Stomach (tissue), 9 donors: ENCODE results near the gene TPH2. TPM values are rescaled to one million over a fixed set of nuclear protein-coding genes. Genes with fewer than 3 reads are reported as not detected.

Experiments
- DNase-seq, 2 donors: peaks; one replicate each; pipeline versions ENCODE4 v3.0.0 to v3.0.0-alpha.2; 2013 to 2019
- H3K27ac ChIP-seq, 5 donors: fragments of 200-600 bp in 4 of 5; sonication (generic) in 4 of 5; one replicate each; pipeline ENCODE4 v1.5.1; 2013 to 2019; ENCODE audit warnings: mild to moderate bottlenecking in 1 of 5, moderate library complexity in 1 of 5
- H3K27me3 ChIP-seq, 3 donors: fragments of 200-600 bp; sonication (generic); one replicate each; pipeline ENCODE4 v1.5.1; 2017 to 2019; ENCODE audit warnings: mixed run types in 1 of 3
- H3K36me3 ChIP-seq, 4 donors: fragments of 200-600 bp; sonication (generic); 1 replicate in 3 of 4; 2 replicates in 1 of 4; pipeline ENCODE4 v1.5.1; 2016 to 2019
- H3K4me1 ChIP-seq, 4 donors: fragments of 200-600 bp; sonication (generic); one replicate each; pipeline ENCODE4 v1.5.1; 2016 to 2019
- H3K4me3 ChIP-seq, 4 donors: fragments of 200-600 bp; sonication (generic) in 3 of 4; one replicate each; pipeline ENCODE4 v1.5.1; 2016 to 2019; ENCODE audit warnings: mild to moderate bottlenecking in 1 of 4
- H3K9me3 ChIP-seq, 4 donors: fragments of 200-600 bp; sonication (generic); one replicate each; pipeline ENCODE4 v1.5.1; 2016 to 2019
- EP300 ChIP-seq: sonication (generic); formaldehyde crosslinking; IDR thresholded peaks from one replicate; pipeline ENCODE4 v1.6.1; 2017; ENCODE audit warnings: antibody characterized with exemption
- POLR2A ChIP-seq, 4 donors: fragments of 450-650 bp; IDR thresholded peaks; one replicate each; pipeline ENCODE4 v1.6.1; 2016; ENCODE audit warnings: antibody characterized with exemption in 4 of 4, control low read depth in 2 of 4, mild to moderate bottlenecking in 1 of 4, moderate library complexity in 1 of 4
- POLR2AphosphoS5 ChIP-seq, 3 donors: sonication (generic); formaldehyde crosslinking; IDR thresholded peaks; one replicate each; pipeline ENCODE4 v1.6.1; 2016; ENCODE audit warnings: antibody characterized with exemption in 3 of 3
- WGBS, 5 donors: extraction: QIAGEN DNeasy Blood & Tissue Kit in 3 of 5; methylation state at CpG; one replicate each; pipeline versions ENCODE4 v1.1.5 to v1.1.7; 2013 to 2018; 5-methylcytosine and 5-hydroxymethylcytosine counted together
- intact Hi-C: fragments of 100-400 bp; cut with DNase I; formaldehyde crosslinking; loops from one replicate; pipeline ENCODE4 v1.15.1; 2023; ENCODE audit warnings: low total_unique reads
- polyA plus RNA-seq, 3 donors: library from polyadenylated mRNA; stranded (reverse); fragments of 200-250 nt; gene quantifications; one replicate each; pipeline ENCODE4 v1.2.3, GENCODE V29; 2013
- total RNA-seq, 5 donors: library from RNA; depleted of rRNA; stranded (reverse); fragments of >200 nt; gene quantifications; one replicate each; pipeline versions ENCODE4 v1.1.0 to v1.2.3, GENCODE V29; 2014 to 2016
- TF ChIP-seq, protein P1 (sequence below), 7 experiments: fragments of 450-650 bp in 4 of 7; fragments of 200-600 bp in 3 of 7; sonication (generic) in 3 of 7; IDR thresholded peaks; one replicate each; pipeline ENCODE4 v1.5.1; 2016 to 2019; ENCODE audit warnings: antibody characterized with exemption in 7 of 7, control low read depth in 2 of 7, mild to moderate bottlenecking in 1 of 7
- donor health status: healthy with polysubstance abuse.
- donor health status: Bipolar disorder and iron deficiency.
- donor health status: healthy.

TPH2 gene
- total and polyA plus RNA-seq, 8 donors: 0.37 TPM; not detected in 7

DNA sequence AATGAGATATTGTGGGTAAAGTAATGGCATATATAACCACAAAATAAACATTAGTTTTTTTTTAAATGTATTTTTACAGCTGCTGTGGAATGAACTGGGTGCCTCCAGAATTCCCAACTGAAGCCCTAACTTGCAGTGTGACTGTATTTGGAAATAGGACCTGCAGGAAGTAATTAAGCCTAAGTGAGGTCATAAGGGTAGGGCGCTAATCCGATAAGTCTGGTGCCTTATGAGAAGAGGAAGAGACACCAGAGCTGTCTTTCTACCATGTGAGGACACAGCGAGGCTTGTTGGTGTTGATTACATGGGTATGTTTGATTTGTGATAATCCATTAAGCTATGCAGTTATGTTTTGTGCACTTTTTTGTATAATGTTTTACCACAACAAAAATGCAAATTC, 136.8 kb downstream of the TPH2 start:
- DNase-seq: no peak
- WGBS, 5 donors: 54 to 71% (median 63%) methylated on average over 3 of the region's 3 CpGs
- peaks cover 0 to 13% (median 8%) of the 10 kb centered on the region in 4 donors for H3K9me3 ChIP-seq
- no peaks in the 10 kb centered on the region for H3K4me1 ChIP-seq
- no peaks in the 10 kb centered on the region for H3K36me3 ChIP-seq
- H3K27me3 ChIP-seq: no peaks in the 10 kb centered on the region
- TF ChIP-seq POLR2A (IDR thresholded peaks at IDR 0.05) (no peak), POLR2AphosphoS5 (IDR thresholded peaks at IDR 0.05) (no peak), EP300 (no peak)
- TF ChIP-seq, protein P1, sequence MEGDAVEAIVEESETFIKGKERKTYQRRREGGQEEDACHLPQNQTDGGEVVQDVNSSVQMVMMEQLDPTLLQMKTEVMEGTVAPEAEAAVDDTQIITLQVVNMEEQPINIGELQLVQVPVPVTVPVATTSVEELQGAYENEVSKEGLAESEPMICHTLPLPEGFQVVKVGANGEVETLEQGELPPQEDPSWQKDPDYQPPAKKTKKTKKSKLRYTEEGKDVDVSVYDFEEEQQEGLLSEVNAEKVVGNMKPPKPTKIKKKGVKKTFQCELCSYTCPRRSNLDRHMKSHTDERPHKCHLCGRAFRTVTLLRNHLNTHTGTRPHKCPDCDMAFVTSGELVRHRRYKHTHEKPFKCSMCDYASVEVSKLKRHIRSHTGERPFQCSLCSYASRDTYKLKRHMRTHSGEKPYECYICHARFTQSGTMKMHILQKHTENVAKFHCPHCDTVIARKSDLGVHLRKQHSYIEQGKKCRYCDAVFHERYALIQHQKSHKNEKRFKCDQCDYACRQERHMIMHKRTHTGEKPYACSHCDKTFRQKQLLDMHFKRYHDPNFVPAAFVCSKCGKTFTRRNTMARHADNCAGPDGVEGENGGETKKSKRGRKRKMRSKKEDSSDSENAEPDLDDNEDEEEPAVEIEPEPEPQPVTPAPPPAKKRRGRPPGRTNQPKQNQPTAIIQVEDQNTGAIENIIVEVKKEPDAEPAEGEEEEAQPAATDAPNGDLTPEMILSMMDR (IDR thresholded peaks at IDR 0.05): no peak
- no peak overlapping the region for H3K27ac ChIP-seq
- intact Hi-C loops: no loop called here
- no peak overlapping the region for H3K4me3 ChIP-seq

DNA sequence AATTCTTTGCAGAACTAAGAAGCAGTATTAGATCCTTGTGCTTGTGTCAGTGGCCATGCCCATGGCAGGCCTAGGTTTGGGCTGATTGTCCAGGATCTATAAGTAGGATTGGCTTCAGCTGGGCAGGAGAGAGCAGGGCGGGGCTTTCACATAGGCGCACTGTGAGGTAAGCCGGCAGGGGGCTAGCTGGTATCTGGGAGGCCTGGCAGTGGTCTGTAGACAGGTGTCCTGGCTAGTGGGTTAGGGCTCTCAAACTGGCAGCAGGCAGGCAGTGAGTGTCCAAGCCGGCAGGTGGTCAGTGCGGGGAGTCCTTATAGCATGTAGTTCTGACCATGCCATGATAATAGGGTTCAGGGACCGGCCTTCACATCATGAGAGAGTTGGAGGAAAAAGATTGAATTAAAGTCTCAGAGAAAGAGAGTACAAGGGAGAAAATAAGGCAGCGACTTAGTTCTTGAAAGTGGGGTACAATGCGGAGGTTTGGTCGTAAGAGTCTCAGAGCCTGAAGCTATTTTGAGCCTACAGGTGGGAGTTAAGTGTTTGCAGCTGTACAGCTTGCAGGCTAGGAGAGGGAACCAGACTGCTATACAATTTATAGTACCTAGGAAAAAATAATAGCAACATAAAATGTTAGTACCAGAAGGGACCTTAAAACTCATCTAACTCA, 137.4 kb downstream of the TPH2 start:
- no peak overlapping the region for H3K27ac ChIP-seq
- TF ChIP-seq, protein P1 (IDR thresholded peaks at IDR 0.05): no peak
- TF ChIP-seq EP300 (no peak), POLR2A (IDR thresholded peaks at IDR 0.05) (no peak), POLR2AphosphoS5 (IDR thresholded peaks at IDR 0.05) (no peak)
- peaks cover 0 to 7% (median 4%) of the 10 kb centered on the region in 4 donors for H3K9me3 ChIP-seq
- H3K4me1 ChIP-seq: no peaks in the 10 kb centered on the region
- 87 to 90% (median 89%) methylated on average over 9 of the region's 9 CpGs for WGBS, 5 donors
- H3K36me3 ChIP-seq: no peaks in the 10 kb centered on the region
- intact Hi-C loops: no loop called here
- no peak overlapping the region for H3K4me3 ChIP-seq
- no peak for DNase-seq
- H3K27me3 ChIP-seq: no peaks in the 10 kb centered on the region

DNA sequence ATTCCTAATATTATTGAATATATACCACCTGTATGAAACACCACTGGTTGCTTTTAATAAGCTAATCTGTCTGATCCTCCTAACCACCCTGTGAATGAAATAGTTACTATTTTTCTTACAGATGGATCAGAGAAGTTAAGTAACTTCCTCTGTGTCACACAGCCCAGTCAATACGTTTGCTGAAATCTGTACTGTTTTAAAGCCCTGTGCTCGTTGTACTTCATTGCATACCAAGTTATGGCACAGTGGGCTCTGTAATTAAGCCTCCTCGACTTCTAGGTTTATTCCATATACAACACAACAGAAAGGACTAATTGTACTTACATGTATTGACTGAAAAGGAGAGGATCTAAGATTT, 137.9 kb downstream of the TPH2 start:
- intact Hi-C loops: no loop called here
- 61 to 72% (median 64%) methylated on average over 3 of the region's 3 CpGs for WGBS, 5 donors
- Histone ChIP-seq H3K27ac (no peak overlapping the region), H3K9me3 (peaks cover 0 to 2% (median 0%) of the 10 kb centered on the region in 4 donors), H3K27me3 (no peaks in the 10 kb centered on the region), H3K4me1 (no peaks in the 10 kb centered on the region), H3K4me3 (no peak overlapping the region), H3K36me3 (no peaks in the 10 kb centered on the region)
- TF ChIP-seq POLR2A (IDR thresholded peaks at IDR 0.05): no peak
- no peak for TF ChIP-seq EP300
- no peak for TF ChIP-seq POLR2AphosphoS5 (IDR thresholded peaks at IDR 0.05)
- TF ChIP-seq, protein P1 (IDR thresholded peaks at IDR 0.05): no peak
- no peak for DNase-seq

DNA sequence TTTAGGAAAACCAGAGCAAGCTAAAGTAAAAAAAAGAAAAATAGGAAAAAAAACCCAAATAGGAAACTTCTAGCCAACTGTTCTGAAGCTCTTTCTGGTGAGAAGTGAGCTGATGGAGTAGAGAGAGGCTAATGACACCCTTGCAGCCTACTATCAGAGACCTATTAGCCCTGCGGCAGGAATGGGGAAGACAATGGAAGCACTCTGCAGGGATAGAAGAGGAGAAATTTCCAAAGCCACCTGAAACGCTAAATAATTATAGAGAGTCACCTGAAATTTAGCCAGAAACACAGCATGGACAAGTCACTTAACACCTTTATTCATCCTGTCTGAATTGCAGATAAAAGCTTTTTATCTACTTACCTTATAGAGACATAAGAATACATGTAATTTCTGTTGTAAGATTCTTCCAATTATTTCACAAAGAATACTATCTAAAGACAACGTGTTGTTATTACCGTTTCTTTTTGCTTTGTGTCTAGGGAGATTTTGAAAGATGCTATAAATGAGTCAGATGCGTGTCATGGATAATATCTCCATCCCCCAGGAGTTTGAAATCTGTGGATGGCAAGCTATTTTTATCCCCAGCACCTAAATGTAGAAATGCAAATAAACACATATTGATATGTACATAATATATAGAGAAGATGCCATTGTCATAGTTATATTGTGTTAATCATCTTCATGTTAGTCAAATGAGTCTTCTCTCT, 138.6 kb downstream of the TPH2 start:
- Histone ChIP-seq H3K36me3 (no peaks in the 10 kb centered on the region), H3K27me3 (no peaks in the 10 kb centered on the region), H3K4me3 (no peak overlapping the region), H3K9me3 (no peaks in the 10 kb centered on the region), H3K27ac (no peak overlapping the region), H3K4me1 (no peaks in the 10 kb centered on the region)
- TF ChIP-seq POLR2A (IDR thresholded peaks at IDR 0.05) (no peak), POLR2AphosphoS5 (IDR thresholded peaks at IDR 0.05) (no peak), EP300 (no peak)
- TF ChIP-seq, protein P1 (IDR thresholded peaks at IDR 0.05): no peak
- 73 to 82% (median 77%) methylated on average over 5 of the region's 5 CpGs for WGBS, 5 donors
- intact Hi-C loops: no loop called here
- no peak for DNase-seq
